Measurements from ENCODE around the gene SLC35B2.
A peak's percentile ranks its signal among the peaks of the same experiment; 100 is the strongest.

SLC35B2 gene

DNA sequence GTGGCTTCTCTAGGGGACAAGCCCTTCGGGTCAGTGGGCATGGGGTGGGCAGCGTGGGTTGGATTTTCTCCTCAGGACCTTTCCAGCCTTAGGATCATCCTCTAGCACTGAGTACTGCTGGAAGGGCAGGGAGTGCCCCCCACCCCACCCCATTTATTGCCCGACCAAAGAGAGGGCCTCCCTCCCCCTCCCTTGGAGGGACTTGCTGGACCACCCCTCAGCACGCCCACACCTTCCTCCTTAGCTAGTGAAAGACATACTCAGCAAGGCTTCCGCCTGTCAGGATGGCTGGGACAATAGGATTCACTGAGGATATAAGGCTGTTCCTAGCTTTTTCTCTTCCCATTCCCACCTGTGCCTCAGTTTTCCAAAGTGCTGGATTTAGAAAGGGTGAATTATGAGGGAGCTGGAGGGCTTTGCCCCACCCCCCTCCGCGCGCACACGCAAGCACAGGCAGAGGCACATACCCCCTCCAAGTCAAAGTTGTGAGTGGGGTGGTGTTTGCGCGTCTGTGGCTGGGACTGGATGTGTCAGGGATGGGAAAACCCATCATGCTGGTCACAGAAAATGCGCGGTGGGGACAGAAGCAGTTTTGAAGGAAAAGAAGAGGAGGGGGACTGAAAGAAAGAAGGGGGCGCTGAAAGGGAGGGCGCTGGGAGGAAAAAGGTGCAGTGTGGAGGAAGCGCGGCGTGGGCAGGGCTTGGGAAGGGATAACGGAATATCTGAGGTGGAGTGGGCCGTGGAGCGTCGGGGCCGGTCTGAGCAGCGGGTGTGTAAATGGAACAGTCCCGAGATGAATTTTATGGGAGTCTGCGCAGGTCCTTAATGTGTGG is 34.6 kb downstream of the SLC35B2 start:
- no peak for DNase-seq (ENCODE audit: low read depth)

- DNase-seq (ENCODE audit: low read depth): no peak
These were observed 35.4 kb downstream of the SLC35B2 start for GRCh38 chr6:44221961-44222335.

DNA sequence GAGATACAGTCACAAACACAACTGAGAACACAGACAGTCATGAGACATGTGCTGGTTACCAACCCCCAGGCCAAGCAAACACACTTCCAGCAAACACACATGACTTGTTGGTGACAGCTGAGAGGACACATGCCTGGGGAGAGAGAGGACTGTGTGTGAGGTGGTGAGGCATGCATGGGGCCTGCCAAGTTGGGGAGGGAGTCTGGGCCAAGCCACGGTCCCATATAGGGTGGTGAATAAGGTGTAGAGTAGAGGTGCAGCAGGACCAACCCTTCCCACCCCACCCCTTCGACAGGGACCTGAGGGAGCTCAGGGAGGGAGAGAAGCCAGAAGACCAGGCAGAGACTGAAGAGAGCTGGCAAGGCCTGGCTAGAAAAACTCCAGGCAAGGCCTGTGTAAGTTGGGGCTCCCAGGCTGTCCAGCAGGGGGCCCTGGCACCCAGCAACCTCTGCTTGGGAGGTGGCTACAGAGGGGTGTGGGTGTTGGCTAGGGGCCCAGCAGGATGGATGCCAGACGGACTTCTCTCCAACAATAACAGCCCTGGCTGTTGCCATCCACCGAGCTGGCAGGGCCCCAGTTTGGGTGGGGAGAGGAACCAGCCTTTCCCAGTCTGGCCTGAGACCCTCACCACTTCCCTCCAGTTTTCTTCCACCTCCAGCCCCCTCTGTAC is 35.9 kb downstream of the SLC35B2 start:
- peak; percentile 48 for DNase-seq (ENCODE audit: low read depth)

DNA sequence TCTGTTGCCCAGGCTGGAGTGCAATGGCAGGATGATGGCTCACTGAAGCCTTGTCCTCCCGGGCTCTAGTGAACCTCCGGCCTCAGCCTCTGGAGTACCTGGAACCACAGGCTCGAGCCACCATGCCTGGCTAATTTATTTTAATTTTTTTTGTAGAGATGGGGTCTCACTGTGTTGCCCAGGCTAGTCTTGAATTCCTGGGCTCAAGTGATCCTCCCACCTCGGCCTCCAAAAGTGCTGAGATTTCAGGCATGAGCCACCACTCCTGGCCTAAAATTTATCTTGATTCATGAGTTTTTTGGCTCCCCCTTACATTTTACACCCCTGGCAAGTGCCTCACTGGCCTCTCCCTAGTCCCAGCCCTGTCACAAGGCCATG is 36.4 kb downstream of the SLC35B2 start:
- no peak for DNase-seq (ENCODE audit: low read depth)

GRCh38 chr6:44219815-44220784 is 37.2 kb downstream of the SLC35B2 start:
- no peak for DNase-seq (ENCODE audit: low read depth)

DNA sequence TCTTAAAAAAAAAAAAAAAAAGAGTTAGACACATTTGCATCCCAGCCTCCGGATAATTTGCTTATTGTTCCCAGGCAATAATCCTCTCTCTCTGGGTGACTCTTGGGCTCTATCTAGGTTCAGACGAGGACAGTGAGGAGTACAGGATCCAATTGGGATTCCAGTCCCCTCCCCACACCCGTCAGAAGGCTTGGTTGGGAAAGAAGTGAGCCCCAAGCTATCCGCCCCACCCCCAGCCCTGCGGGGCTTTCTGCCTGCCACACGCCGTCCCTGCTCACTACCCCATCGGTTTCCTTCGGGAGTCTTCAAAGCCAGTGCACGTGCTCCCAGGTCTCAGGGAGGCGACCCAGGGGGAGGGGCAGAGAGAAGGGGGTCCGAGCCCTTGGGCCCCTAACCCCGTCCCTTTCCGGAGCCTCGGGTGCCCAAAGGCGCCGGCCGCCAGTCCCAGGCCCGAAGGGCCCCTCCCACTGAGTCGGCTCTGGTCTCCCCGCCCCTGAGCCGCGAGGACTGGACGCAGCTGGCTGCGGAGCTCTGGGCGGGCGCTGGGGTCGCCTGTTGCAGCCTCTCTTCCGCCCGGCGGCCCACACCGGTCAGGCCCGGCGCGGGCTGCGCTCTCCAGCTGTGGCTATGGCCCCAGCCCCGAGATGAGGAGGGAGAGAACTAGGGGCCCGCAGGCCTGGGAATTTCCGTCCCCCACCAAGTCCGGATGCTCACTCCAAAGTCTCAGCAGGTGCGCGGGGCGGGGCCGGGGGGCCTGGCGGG is 38.1 kb downstream of the SLC35B2 start:
- DNase-seq (ENCODE audit: low read depth): no peak

GRCh38 chr6:44217332-44218143 is 39.8 kb downstream of the SLC35B2 start:
- no peak for DNase-seq (ENCODE audit: low read depth)

DNA sequence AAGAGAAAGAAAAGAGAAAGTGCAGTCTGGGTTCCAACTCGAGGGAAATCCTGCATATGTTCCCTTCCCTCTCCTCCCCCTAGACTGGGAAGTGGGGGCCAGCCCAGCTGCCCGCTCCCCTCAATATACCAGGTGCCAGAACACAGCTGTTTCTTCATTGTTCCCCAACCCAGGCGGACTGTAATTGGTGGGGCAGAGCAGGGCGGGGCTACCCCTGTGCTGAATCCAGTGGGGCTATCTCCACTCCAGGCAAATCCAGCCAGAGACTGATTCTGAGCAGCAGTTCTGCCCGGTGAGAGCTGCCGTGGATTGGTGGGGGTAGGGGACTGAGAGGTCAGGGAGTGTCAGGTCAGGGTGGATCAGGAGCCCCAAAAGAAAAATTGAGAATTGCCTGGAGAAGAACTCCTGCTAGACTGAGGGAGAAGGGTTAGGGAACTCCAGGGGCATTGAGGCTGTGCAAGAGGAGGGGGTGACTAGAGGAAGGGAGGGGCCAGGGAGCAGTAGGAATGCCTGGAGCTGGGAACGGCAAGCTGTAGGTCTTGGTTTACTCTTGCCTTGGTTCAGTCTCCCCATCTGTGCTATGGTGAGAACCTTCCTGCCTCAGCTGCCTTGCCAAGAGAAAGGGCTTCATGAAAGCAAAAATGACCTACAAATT is 40.5 kb downstream of the SLC35B2 start, which contains the start of gene MYMX:
MYMX (plus strand) TSS at position 250 of the 655 bp plus-strand sequence. CDS start 546 bp downstream, outside the sequence.
- DNase-seq (ENCODE audit: low read depth): no peak

DNA sequence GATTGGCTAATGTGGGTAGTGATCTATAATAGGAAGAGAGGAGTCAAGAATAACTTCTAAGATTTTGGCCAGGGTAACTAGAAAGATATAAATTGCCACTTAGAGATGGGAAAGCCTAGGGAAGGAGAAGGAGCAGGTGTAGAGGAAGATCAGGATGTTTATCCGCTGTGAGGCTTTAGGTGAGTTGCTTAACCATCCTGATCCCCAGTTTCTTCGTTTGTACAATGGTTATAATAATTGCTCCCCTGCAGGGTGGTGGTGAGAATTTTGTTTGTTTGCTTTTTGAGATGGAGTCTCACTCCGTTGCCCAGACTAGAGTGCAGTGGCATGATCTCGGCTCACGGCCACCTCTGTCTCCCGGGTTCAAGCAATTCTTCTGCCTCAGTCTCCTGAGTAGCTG is 43.0 kb downstream of the SLC35B2 start:
- no peak for DNase-seq (ENCODE audit: low read depth)

- no peak for DNase-seq (ENCODE audit: low read depth)
These were observed 46.0 kb downstream of the SLC35B2 start for GRCh38 chr6:44211284-44211683.

DNA sequence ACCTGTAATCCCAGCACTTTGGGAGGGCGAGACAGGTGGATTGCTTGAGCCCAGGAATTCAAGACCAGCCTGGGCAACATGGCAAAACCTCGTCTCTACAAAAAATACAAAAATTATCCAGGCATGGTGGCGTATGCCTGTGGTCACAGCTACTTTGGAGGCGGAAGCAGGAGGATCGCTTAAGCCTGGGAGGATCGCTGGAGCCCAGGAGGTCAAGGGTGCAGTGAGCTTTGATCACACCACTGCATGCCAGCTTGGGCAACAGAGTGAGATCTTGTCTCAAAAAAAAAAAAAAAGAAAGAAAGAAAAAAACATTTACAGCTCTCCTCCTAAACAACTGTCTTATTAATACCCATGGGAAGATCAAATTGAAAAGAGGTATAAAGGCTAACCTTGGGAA is 49.4 kb downstream of the SLC35B2 start:
- no peak for DNase-seq (ENCODE audit: low read depth)
